ENCODE data around the gene BRWD1.
A peak's percentile ranks its signal among the peaks of the same experiment; 100 is the strongest.

BRWD1 gene

GRCh38 chr21:39198800-39199199, 114.6 kb downstream of the BRWD1 start:
- no peak for DNase-seq

GRCh38 chr21:39197448-39198233, 115.8 kb downstream of the BRWD1 start:
- no peak for DNase-seq

- DNase-seq = no peak
Observed at GRCh38 chr21:39196838-39197237, 116.6 kb downstream of the BRWD1 start.

GRCh38 chr21:39196310-39196709, 117.1 kb downstream of the BRWD1 start:
- no peak for DNase-seq

GRCh38 chr21:39193380-39193779, 120.1 kb downstream of the BRWD1 start:
- no peak for DNase-seq

- DNase-seq = no peak
Observed at GRCh38 chr21:39189857-39190604, 123.4 kb downstream of the BRWD1 start.

GRCh38 chr21:39188521-39189139, 124.8 kb downstream of the BRWD1 start:
- no peak for DNase-seq

- no peak for DNase-seq
Observed at GRCh38 chr21:39187141-39187540, 126.3 kb downstream of the BRWD1 start.

- DNase-seq = no peak
Observed at GRCh38 chr21:39186676-39187075, 126.8 kb downstream of the BRWD1 start.

GRCh38 chr21:39185157-39185556, 128.3 kb downstream of the BRWD1 start:
- no peak for DNase-seq

- DNase-seq = no peak
Observed at GRCh38 chr21:39184050-39184980, 129.1 kb downstream of the BRWD1 start.

- peak in 50 of 51 donors; percentile 42 to 94 (median 81) for DNase-seq
Observed at GRCh38 chr21:39183272-39184049, 130.0 kb downstream of the BRWD1 start, which contains the start of gene PSMG1. Gene PSMG1, minus strand, starts transcription at chr21:39183451. Its CDS starts 66 bp downstream, at chr21:39183385.

GRCh38 chr21:39182484-39183271, 130.8 kb downstream of the BRWD1 start:
- peak in 19 of 51 donors; percentile 1 to 57 (median 37) for DNase-seq

- DNase-seq = no peak
Observed at GRCh38 chr21:39182016-39182415, 131.4 kb downstream of the BRWD1 start.

GRCh38 chr21:39181205-39181818, 132.1 kb downstream of the BRWD1 start:
- no peak for DNase-seq

GRCh38 chr21:39180429-39181019, 132.9 kb downstream of the BRWD1 start:
- no peak for DNase-seq

- DNase-seq = no peak
Observed at GRCh38 chr21:39178421-39178820, 135.0 kb downstream of the BRWD1 start.

- DNase-seq = no peak
Observed at GRCh38 chr21:39176271-39176709, 137.1 kb downstream of the BRWD1 start.
